Astrocyte (in vitro differentiated cells and primary cell): ENCODE data around the gene LRRC9. TPM values are rescaled to one million over a fixed set of nuclear protein-coding genes. Genes with fewer than 3 reads are reported as not detected.
"Not testable (repeated sequence)": the region's sequence is repeated elsewhere in the genome, so short reads cannot be mapped to it uniquely, and the experiment has no call there.

Experiments
- DNase-seq: peaks from one replicate; pipeline ENCODE4 v3.0.0-alpha.2; 2010; ENCODE audit warnings: low read depth
- FAIRE-seq: peaks from 2 replicates; lab custom pipeline; 2011; peaks lifted over from hg19 to GRCh38; lab: Jason Lieb, UNC
- H2AFZ ChIP-seq: 2 replicates; pipeline ENCODE4 v1.6.0; 2012; ENCODE audit warnings: low read depth, low read length, inconsistent platforms
- H3K27ac ChIP-seq: 2 replicates; pipeline ENCODE4 v1.5.1; 2011; ENCODE audit warnings: low read depth, low read length, inconsistent platforms
- H3K27me3 ChIP-seq: 2 replicates; pipeline ENCODE4 v1.6.0; 2011; ENCODE audit warnings: low read length, inconsistent platforms; ENCODE audit not compliant: insufficient read depth
- H3K36me3 ChIP-seq: 2 replicates; pipeline ENCODE4 v1.5.1; 2011; ENCODE audit warnings: low read length, inconsistent platforms; ENCODE audit not compliant: insufficient read depth
- H3K4me1 ChIP-seq: 2 replicates; pipeline ENCODE4 v1.5.1; 2011; ENCODE audit warnings: low read length, inconsistent platforms; ENCODE audit not compliant: insufficient read depth
- H3K4me2 ChIP-seq: 2 replicates; pipeline ENCODE4 v1.6.0; 2012; ENCODE audit warnings: low read length, inconsistent platforms
- H3K4me3 ChIP-seq: 2 replicates; pipeline ENCODE4 v1.5.1; 2011; ENCODE audit warnings: low read depth, mild to moderate bottlenecking, low read length, inconsistent platforms; ENCODE audit not compliant: insufficient read depth
- H3K79me2 ChIP-seq: 2 replicates; pipeline ENCODE4 v1.6.0; 2012; ENCODE audit warnings: mild to moderate bottlenecking, low read length, inconsistent platforms; ENCODE audit not compliant: insufficient read depth
- H3K9ac ChIP-seq: 2 replicates; pipeline ENCODE4 v1.6.0; 2012; ENCODE audit warnings: mild to moderate bottlenecking, low read length, inconsistent platforms
- H3K9me3 ChIP-seq: 2 replicates; pipeline ENCODE4 v1.5.1; 2012; ENCODE audit warnings: low read depth, mild to moderate bottlenecking, low read length, inconsistent platforms; ENCODE audit not compliant: insufficient read depth
- H4K20me1 ChIP-seq: 2 replicates; pipeline ENCODE4 v1.6.0; 2012; ENCODE audit warnings: low read length, inconsistent platforms; ENCODE audit not compliant: insufficient read depth
- H3K27ac Mint-ChIP-seq: one replicate; pipeline ENCODE4 v1.8.0; 2021; ENCODE audit warnings: mild to moderate bottlenecking, mixed read lengths; ENCODE audit not compliant: unreplicated experiment
- H3K27me3 Mint-ChIP-seq: one replicate; pipeline ENCODE4 v1.8.0; 2021; ENCODE audit warnings: low read depth, mixed read lengths; ENCODE audit not compliant: unreplicated experiment
- H3K36me3 Mint-ChIP-seq: one replicate; pipeline ENCODE4 v1.8.0; 2021; ENCODE audit warnings: low read depth, mixed read lengths; ENCODE audit not compliant: unreplicated experiment
- H3K4me1 Mint-ChIP-seq: one replicate; pipeline ENCODE4 v1.8.0; 2021; ENCODE audit warnings: low read depth, mixed read lengths; ENCODE audit not compliant: unreplicated experiment
- H3K4me3 Mint-ChIP-seq: one replicate; pipeline ENCODE4 v1.8.0; 2021; ENCODE audit warnings: mild to moderate bottlenecking, moderate library complexity, mixed read lengths; ENCODE audit not compliant: unreplicated experiment
- H3K9me3 Mint-ChIP-seq: one replicate; pipeline ENCODE4 v1.8.0; 2021; ENCODE audit warnings: mild to moderate bottlenecking, mixed read lengths; ENCODE audit not compliant: unreplicated experiment
- CTCF ChIP-seq: IDR thresholded peaks from 2 replicates; pipeline ENCODE4 v1.5.1; 2011; ENCODE audit warnings: low read depth, mild to moderate bottlenecking, inconsistent platforms, low read length, moderate library complexity; ENCODE audit not compliant: insufficient read depth
- EZH2 ChIP-seq: IDR thresholded peaks from 2 replicates; pipeline ENCODE4 v1.6.1; 2012; ENCODE audit warnings: mild to moderate bottlenecking, low read length, inconsistent platforms; ENCODE audit not compliant: insufficient read depth
- total RNA-seq: library from RNA; stranded (reverse); gene quantifications from 2 replicates; pipeline ENCODE4 v1.2.1, GENCODE V29; 2021

The LRRC9 gene
- total RNA-seq, 1 donor from 2014 or later = 0.05 TPM

- no peak overlapping the region for H3K9ac ChIP-seq
- FAIRE-seq (no peak), DNase-seq (no peak)
- no peaks in the 10 kb centered on the region for H3K9me3 ChIP-seq
- no peak overlapping the region for H3K4me2 ChIP-seq
- peaks cover 3% of the 10 kb centered on the region for H3K36me3 ChIP-seq
- H4K20me1 ChIP-seq = peaks cover 73% of the 10 kb centered on the region
- H3K9me3 Mint-ChIP-seq = no peaks in the 10 kb centered on the region
- H3K4me1 ChIP-seq = peaks cover 29% of the 10 kb centered on the region
- no peak for TF ChIP-seq EZH2
- TF ChIP-seq CTCF = no peak
- no peaks in the 10 kb centered on the region for H3K27me3 Mint-ChIP-seq
- H3K27ac Mint-ChIP-seq = no peak overlapping the region
- no peak overlapping the region for H3K4me3 ChIP-seq
- no peaks in the 10 kb centered on the region for H3K27me3 ChIP-seq
- H3K79me2 ChIP-seq = peaks cover 99% of the 10 kb centered on the region
- H3K4me3 Mint-ChIP-seq = no peak overlapping the region
- peaks cover 12% of the 10 kb centered on the region for H3K36me3 Mint-ChIP-seq
- H3K27ac ChIP-seq = no peak overlapping the region
- no peak overlapping the region for H2AFZ ChIP-seq
- H3K4me1 Mint-ChIP-seq = peaks cover 33% of the 10 kb centered on the region
These were observed 178.0 kb downstream of the LRRC9 start for GRCh38 chr14:60097974-60098373.

GRCh38 chr14:60099855-60100254, 179.9 kb downstream of the LRRC9 start:
- not testable (repeated sequence) for DNase-seq, H3K27ac ChIP-seq, H3K4me3 ChIP-seq, H3K9me3 ChIP-seq, H3K36me3 ChIP-seq, H2AFZ ChIP-seq, H3K27me3 ChIP-seq, H3K27ac Mint-ChIP-seq, H3K4me3 Mint-ChIP-seq, H3K4me2 ChIP-seq, H3K9me3 Mint-ChIP-seq, FAIRE-seq, H3K9ac ChIP-seq, H3K27me3 Mint-ChIP-seq
- Histone ChIP-seq H3K79me2 (peaks cover 97% of the 10 kb centered on the region), H3K4me1 (peaks cover 20% of the 10 kb centered on the region), H4K20me1 (peaks cover 74% of the 10 kb centered on the region)
- peaks cover 12% of the 10 kb centered on the region for H3K36me3 Mint-ChIP-seq
- H3K4me1 Mint-ChIP-seq = peaks cover 28% of the 10 kb centered on the region

- H3K27me3 Mint-ChIP-seq = no peaks in the 10 kb centered on the region
- H3K9me3 Mint-ChIP-seq = no peaks in the 10 kb centered on the region
- H3K4me1 Mint-ChIP-seq = peaks cover 32% of the 10 kb centered on the region
- Histone ChIP-seq H4K20me1 (peaks cover 70% of the 10 kb centered on the region), H3K79me2 (peaks cover 97% of the 10 kb centered on the region), H3K36me3 (peaks cover 3% of the 10 kb centered on the region), H3K9ac (no peak overlapping the region), H3K9me3 (no peaks in the 10 kb centered on the region), H3K4me3 (no peak overlapping the region), H3K27ac (peak overlapping the region; percentile 6), H3K4me2 (peak overlapping the region; percentile 13), H2AFZ (no peak overlapping the region), H3K27me3 (no peaks in the 10 kb centered on the region), H3K4me1 (peaks cover 5% of the 10 kb centered on the region)
- FAIRE-seq (peak; percentile 70), DNase-seq (peak; percentile 52)
- no peak overlapping the region for H3K27ac Mint-ChIP-seq
- H3K4me3 Mint-ChIP-seq = no peak overlapping the region
- H3K36me3 Mint-ChIP-seq = peaks cover 12% of the 10 kb centered on the region
- TF ChIP-seq CTCF (no peak), EZH2 (no peak)
These were observed 181.8 kb downstream of the LRRC9 start for GRCh38 chr14:60101786-60102185.
